ENCODE data around the gene OPN3.

OPN3 gene

DNA sequence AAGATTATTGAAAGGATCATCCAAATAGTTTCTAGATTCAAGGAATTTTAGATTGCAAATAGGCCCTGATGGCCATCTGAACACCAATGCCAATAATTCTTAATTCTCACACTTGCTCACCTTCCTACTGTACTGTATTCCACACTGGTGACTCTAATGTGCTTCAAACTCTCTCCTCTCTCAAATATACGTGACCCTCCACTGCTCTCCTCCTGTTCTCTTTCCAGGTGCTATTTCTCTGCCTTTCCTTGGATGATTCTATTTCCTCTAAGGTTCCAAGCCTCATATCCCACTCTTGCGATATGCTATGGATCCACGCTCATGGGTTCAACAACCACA lies 79.4 kb downstream of the OPN3 start:
- no peak for DNase-seq (ENCODE audit: extremely low read depth, low read depth)
- TF ChIP-seq, protein P1, sequence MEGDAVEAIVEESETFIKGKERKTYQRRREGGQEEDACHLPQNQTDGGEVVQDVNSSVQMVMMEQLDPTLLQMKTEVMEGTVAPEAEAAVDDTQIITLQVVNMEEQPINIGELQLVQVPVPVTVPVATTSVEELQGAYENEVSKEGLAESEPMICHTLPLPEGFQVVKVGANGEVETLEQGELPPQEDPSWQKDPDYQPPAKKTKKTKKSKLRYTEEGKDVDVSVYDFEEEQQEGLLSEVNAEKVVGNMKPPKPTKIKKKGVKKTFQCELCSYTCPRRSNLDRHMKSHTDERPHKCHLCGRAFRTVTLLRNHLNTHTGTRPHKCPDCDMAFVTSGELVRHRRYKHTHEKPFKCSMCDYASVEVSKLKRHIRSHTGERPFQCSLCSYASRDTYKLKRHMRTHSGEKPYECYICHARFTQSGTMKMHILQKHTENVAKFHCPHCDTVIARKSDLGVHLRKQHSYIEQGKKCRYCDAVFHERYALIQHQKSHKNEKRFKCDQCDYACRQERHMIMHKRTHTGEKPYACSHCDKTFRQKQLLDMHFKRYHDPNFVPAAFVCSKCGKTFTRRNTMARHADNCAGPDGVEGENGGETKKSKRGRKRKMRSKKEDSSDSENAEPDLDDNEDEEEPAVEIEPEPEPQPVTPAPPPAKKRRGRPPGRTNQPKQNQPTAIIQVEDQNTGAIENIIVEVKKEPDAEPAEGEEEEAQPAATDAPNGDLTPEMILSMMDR (IDR thresholded peaks at IDR 0.05; ENCODE audit: low read depth, low read length) = no peak

GRCh38 chr1:241560146-241560848 lies 79.9 kb downstream of the OPN3 start:
- TF ChIP-seq, protein P1 (IDR thresholded peaks at IDR 0.05; ENCODE audit: low read depth, low read length) = no peak
- DNase-seq (ENCODE audit: extremely low read depth, low read depth) = no peak

GRCh38 chr1:241557551-241558193 lies 82.5 kb downstream of the OPN3 start:
- TF ChIP-seq, protein P1 (IDR thresholded peaks at IDR 0.05; ENCODE audit: low read depth, low read length) = no peak
- DNase-seq (ENCODE audit: extremely low read depth, low read depth) = no peak

DNA sequence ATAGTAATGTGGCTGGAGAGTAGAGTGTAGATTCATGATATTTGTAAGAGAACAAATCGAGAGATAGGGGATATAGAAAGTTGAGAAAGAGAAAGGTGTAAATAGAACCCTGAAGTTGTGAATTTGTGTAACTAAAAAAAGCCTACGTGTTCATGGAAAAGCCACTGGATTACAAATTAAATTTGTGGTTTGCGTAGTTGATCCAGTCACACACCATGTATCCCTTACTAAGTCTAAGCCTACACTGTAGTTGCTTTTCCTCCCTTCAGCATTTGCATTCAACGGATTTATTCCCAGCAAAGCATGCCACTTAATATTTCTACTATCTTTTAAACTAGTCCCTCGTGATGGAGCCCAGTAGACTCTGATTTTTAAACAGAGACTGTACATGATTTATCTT lies 83.1 kb downstream of the OPN3 start:
- no peak for DNase-seq (ENCODE audit: extremely low read depth, low read depth)
- TF ChIP-seq, protein P1 (IDR thresholded peaks at IDR 0.05; ENCODE audit: low read depth, low read length) = no peak

DNA sequence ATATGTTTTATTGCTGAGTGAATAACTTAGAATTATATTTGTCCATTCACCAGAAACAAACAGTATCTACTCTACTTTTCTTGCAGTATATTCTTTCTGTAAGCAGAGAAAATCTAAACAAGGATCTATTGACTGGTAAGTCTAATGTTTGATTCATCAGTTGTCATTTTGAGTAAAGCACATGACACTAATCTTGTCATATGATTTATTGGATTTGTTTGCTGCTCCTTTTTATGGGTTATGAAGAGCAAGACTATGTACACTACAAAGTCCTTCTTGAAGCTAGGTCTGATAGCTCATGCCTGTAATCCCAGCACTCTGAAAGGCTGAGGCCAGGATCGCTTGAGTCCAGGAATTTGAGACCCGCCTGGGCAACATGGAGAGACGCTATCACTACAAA lies 84.6 kb downstream of the OPN3 start:
- TF ChIP-seq, protein P1 (IDR thresholded peaks at IDR 0.05; ENCODE audit: low read depth, low read length) = no peak
- no peak for DNase-seq (ENCODE audit: extremely low read depth, low read depth)

- DNase-seq (ENCODE audit: extremely low read depth, low read depth) = no peak
- TF ChIP-seq, protein P1 (IDR thresholded peaks at IDR 0.05; ENCODE audit: low read depth, low read length) = no peak
These were observed 86.1 kb downstream of the OPN3 start for GRCh38 chr1:241553886-241554592.

Data from AG09319 (cell line).